Fibroblast of mammary gland (primary cell): ENCODE data around the gene MAPK12.
"Not testable (repeated sequence)": the region's sequence is repeated elsewhere in the genome, so short reads cannot be mapped to it uniquely, and the experiment has no call there.

Source experiments
- DNase-seq: peaks from one replicate; pipeline ENCODE4 v3.0.0-alpha.2; 2010; ENCODE audit warnings: low read depth
- H3K4me3 ChIP-seq: 2 replicates; pipeline ENCODE4 v1.5.1; 2011; ENCODE audit warnings: low read depth, mild to moderate bottlenecking, low read length, moderate library complexity; ENCODE audit not compliant: control insufficient read depth
- TF ChIP-seq, protein P1 (sequence below): conservative IDR thresholded peaks from 2 replicates; pipeline ENCODE4 v1.5.1; 2011; ENCODE audit warnings: low read depth, low read length, inconsistent platforms; ENCODE audit not compliant: control insufficient read depth, insufficient read depth

MAPK12 gene

DNA sequence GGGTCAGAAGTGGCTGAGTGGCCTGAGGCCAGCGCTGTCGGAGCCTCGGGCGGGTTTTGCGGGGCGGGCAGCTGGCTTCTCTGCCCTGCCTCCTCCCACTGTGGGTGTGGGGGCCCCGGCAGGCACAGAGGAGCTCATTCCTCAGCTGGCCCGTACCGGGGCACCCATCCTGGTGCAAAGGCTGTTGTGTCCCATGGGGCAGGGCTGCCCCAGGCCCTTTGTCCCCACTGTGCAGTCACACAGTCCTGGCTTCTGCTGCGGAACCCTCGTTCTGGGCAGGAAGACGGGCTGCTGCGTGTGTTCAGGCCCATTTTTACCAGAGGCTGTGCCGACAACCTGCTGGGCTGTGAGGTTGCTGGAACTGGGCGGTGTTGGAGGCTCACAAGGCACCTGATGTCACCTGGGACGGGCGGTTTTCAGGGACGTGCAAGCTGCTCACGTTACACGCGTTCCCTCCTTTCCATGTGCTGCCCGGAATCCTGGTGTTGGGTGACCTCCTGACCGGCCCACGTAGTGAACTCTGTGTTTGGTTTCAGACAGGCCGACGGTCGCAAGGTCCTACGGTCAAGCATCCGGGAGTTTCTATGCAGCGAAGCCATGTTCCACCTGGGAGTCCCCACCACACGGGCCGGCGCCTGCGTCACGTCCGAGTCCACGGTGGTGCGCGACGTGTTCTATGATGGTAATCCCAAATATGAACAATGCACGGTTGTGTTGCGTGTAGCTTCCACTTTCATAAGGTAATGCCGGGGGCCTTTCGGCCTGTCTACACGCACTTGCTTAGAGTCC lies 55.5 kb downstream of the MAPK12 start:
- DNase-seq: no peak
- TF ChIP-seq, protein P1, sequence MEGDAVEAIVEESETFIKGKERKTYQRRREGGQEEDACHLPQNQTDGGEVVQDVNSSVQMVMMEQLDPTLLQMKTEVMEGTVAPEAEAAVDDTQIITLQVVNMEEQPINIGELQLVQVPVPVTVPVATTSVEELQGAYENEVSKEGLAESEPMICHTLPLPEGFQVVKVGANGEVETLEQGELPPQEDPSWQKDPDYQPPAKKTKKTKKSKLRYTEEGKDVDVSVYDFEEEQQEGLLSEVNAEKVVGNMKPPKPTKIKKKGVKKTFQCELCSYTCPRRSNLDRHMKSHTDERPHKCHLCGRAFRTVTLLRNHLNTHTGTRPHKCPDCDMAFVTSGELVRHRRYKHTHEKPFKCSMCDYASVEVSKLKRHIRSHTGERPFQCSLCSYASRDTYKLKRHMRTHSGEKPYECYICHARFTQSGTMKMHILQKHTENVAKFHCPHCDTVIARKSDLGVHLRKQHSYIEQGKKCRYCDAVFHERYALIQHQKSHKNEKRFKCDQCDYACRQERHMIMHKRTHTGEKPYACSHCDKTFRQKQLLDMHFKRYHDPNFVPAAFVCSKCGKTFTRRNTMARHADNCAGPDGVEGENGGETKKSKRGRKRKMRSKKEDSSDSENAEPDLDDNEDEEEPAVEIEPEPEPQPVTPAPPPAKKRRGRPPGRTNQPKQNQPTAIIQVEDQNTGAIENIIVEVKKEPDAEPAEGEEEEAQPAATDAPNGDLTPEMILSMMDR: no peak
- H3K4me3 ChIP-seq: no peak overlapping the region

DNA sequence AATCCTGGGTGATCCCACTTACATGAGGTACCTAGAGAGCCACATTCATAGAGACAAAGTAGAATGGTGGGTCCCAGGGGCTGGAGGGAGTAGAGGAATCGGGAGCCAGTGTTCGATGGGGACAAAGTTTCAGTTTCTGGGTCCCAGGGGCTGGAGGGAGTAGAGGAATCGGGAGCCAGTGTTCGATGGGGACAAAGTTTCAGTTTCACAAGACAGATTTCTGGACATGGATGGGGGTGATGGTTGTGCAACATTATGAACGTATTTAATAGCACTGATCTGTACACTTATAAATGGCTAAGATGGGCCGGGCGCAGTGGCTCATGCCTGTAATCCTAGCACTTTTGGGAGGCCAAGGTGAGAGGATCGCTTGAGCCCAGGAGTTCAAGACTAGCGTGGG lies 56.5 kb downstream of the MAPK12 start:
- H3K4me3 ChIP-seq, DNase-seq: not testable (repeated sequence)

DNA sequence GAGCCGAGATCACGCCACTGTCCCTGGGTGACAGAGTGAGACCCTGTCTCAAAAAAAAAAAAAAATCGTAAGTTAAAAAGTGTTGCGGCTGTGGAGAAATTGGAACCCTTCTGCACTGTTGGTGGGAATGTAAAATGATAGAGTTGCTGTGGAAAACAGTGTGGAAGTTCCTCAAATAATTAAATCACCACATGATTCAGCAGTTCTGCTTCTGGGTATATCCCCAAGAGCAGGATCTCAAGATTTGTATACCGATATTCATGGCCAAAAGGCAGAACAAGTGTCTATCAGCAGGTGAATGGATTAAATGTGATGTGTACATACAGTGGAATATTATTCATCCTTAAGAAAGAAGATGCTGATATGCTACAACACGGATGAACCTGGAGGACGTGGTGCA lies 56.9 kb downstream of the MAPK12 start:
- no peak overlapping the region for H3K4me3 ChIP-seq
- no peak for DNase-seq
- TF ChIP-seq, protein P1: no peak

DNA sequence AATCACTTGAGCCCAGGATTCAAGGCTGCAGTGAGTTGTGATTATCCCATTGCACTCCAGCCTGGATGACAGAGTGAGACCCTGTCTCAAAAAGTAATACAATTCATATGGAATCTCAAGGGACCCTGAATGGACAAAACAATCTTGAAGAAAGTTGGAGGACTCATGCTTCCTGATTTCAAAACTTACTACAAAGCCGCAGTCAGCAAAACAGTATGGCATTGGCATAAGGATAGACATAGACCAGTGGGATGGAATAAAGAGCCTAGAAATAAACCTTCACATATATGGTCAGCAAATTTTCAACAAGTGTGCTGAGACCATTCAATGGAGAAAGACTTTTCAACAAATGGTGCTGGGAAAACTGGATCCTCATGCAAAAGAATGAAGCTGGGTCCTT lies 58.2 kb downstream of the MAPK12 start:
- H3K4me3 ChIP-seq: no peak overlapping the region
- TF ChIP-seq, protein P1: no peak
- no peak for DNase-seq
